Bronchial epithelial cell (primary cell): ENCODE results near the gene TMEM248. TPM values are rescaled to one million over a fixed set of nuclear protein-coding genes. Genes with fewer than 3 reads are reported as not detected.

Experiments used
- DNase-seq: peaks from one replicate; pipeline ENCODE4 v3.0.0-alpha.2; 2010; ENCODE audit warnings: low read depth
- FAIRE-seq: peaks from 2 replicates; lab custom pipeline; 2011; peaks lifted over from hg19 to GRCh38; lab: Jason Lieb, UNC
- H3K27me3 ChIP-seq: 2 replicates; pipeline ENCODE4 v1.5.1; 2011; ENCODE audit warnings: low read length; ENCODE audit not compliant: control insufficient read depth, insufficient read depth
- H3K36me3 ChIP-seq: 2 replicates; pipeline ENCODE4 v1.5.1; 2011; ENCODE audit warnings: low read length; ENCODE audit not compliant: control insufficient read depth, insufficient read depth
- H3K4me3 ChIP-seq: 2 replicates; pipeline ENCODE4 v1.5.1; 2011; ENCODE audit warnings: mild to moderate bottlenecking, low read depth, low read length, control low read depth
- CTCF ChIP-seq: IDR thresholded peaks from 2 replicates; pipeline ENCODE4 v1.5.1; 2011; ENCODE audit warnings: mild to moderate bottlenecking, moderate library complexity, low read length, control low read depth, inconsistent platforms; ENCODE audit not compliant: insufficient read depth, severe bottlenecking
- total RNA-seq: library from RNA; depleted of rRNA; stranded (reverse); fragments of >200 nt; gene quantifications from 2 replicates; pipeline ENCODE4 v1.2.1, GENCODE V29; 2014

The TMEM248 gene
- total RNA-seq, 1 donor from 2014 or later = 45.3 TPM

- H3K4me3 ChIP-seq = no peak overlapping the region
- no peak for FAIRE-seq
- DNase-seq = no peak
- no peaks in the 10 kb centered on the region for H3K27me3 ChIP-seq
- TF ChIP-seq CTCF = no peak
- H3K36me3 ChIP-seq = peaks cover 2% of the 10 kb centered on the region
Measured at GRCh38 chr7:66899552-66900280, 21.3 kb upstream of the TMEM248 start.

GRCh38 chr7:66901941-66902843 lies 18.8 kb upstream of the TMEM248 start:
- TF ChIP-seq CTCF = no peak
- no peaks in the 10 kb centered on the region for H3K27me3 ChIP-seq
- DNase-seq (no peak), FAIRE-seq (no peak)
- peaks cover 3% of the 10 kb centered on the region for H3K36me3 ChIP-seq
- H3K4me3 ChIP-seq = no peak overlapping the region

- DNase-seq = no peak
- Histone ChIP-seq H3K27me3 (no peaks in the 10 kb centered on the region), H3K4me3 (no peak overlapping the region), H3K36me3 (peaks cover 3% of the 10 kb centered on the region)
- no peak for FAIRE-seq
- TF ChIP-seq CTCF = no peak
Measured at GRCh38 chr7:66902844-66903180, 18.2 kb upstream of the TMEM248 start.

DNA sequence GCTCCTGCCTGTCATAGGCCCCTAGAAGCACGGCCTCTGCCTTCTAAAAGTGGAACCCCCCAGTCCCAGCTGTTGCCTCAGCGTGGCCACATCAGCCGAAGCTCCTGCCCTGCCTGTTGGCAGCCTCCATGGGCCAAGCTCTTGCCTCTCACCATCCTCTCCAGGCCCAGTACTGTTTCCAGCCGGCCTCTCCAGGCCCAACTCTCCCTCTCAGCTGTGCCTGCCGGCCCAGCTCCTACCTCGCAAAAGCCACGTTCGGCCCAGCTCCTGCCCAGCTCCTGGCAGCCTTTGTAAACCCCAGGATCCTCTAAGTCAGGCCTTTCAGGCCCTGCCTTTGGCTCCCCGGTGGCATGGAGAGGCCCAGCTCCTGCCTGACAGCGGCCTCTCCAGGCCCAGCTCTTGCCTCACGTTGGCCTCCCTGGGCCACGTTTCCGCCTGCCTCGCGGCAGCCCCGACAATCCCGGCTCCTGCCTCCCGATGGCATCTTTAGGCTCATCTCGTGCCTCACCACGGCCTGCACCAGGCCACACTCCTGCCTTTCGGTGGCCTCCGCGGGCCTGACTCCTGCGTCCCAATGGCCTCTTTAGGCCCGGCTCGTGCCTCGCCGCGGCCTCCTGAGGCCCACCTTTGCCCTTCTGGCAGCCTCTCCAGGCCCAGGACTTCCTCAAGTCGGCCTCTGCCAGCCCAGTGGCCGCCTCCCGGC lies 17.5 kb upstream of the TMEM248 start:
- no peak overlapping the region for H3K4me3 ChIP-seq
- no peak for TF ChIP-seq CTCF
- peaks cover 3% of the 10 kb centered on the region for H3K36me3 ChIP-seq
- DNase-seq = no peak
- no peaks in the 10 kb centered on the region for H3K27me3 ChIP-seq
- no peak for FAIRE-seq

- Histone ChIP-seq H3K4me3 (no peak overlapping the region), H3K36me3 (peaks cover 3% of the 10 kb centered on the region), H3K27me3 (no peaks in the 10 kb centered on the region)
- no peak for DNase-seq
- TF ChIP-seq CTCF = no peak
- no peak for FAIRE-seq
Measured at GRCh38 chr7:66904063-66904593, 16.9 kb upstream of the TMEM248 start.
